PC-3 (cell line): ENCODE measurements around the gene PDGFRA. TPM values are rescaled to one million over a fixed set of nuclear protein-coding genes. Genes with fewer than 3 reads are reported as not detected.
"Not testable (repeated sequence)": the region's sequence is repeated elsewhere in the genome, so short reads cannot be mapped to it uniquely, and the experiment has no call there.

Source experiments
- ATAC-seq: fragments of 200-7000 bp; cut with Tn5 transposase; 2 replicates; pipeline ENCODE4 v1.9.1; 2020; ENCODE audit warnings: mild to moderate bottlenecking, moderate library complexity
- BruUV-seq: library from RNA; stranded (reverse); fragments of 400-500 nt; replicated peaks from 2 replicates; lab custom pipeline; 2021; lab: Mats Ljungman, UMichigan
- CTCF ChIA-PET: fragments of 300-600 bp; sonication (Branson Sonifier 250); formaldehyde crosslinking; loops from one replicate; lab custom pipeline; 2022; ENCODE audit warnings: antibody characterized with exemption; lab: Charles Lee
- POLR2A ChIA-PET: fragments of 300-600 bp; sonication (Branson Sonifier 250); formaldehyde crosslinking; loops from one replicate; lab custom pipeline; 2022; ENCODE audit warnings: antibody characterized with exemption; ENCODE audit not compliant: unreplicated experiment; lab: Charles Lee
- DNase-seq: peaks from one replicate; pipeline ENCODE4 v3.0.0-alpha.2; 2015
- H2AFZ ChIP-seq: fragments of 300-600 bp; sonication (generic); 2 replicates; pipeline ENCODE4 v1.6.0; 2016; ENCODE audit warnings: antibody characterized with exemption, low read length
- H3F3A ChIP-seq: fragments of 300-600 bp; sonication (generic); one replicate; pipeline ENCODE4 v1.6.0; 2017; ENCODE audit warnings: antibody characterized with exemption, low read length, control low read depth, mild to moderate bottlenecking; ENCODE audit not compliant: unreplicated experiment
- H3K27ac ChIP-seq: fragments of 300-600 bp; sonication (generic); 2 replicates; pipeline ENCODE4 v1.5.1; 2016; ENCODE audit warnings: mild to moderate bottlenecking, low read length
- H3K27me3 ChIP-seq: fragments of 300-600 bp; sonication (generic); 2 replicates; pipeline ENCODE4 v1.6.1; 2016; ENCODE audit warnings: low read length, mixed read lengths
- H3K36me3 ChIP-seq: fragments of 300-600 bp; sonication (generic); 2 replicates; pipeline ENCODE4 v1.6.1; 2016; ENCODE audit warnings: low read depth, mixed run types, low read length, mixed read lengths
- H3K4me1 ChIP-seq: fragments of 300-600 bp; sonication (generic); 2 replicates; pipeline ENCODE4 v1.5.1; 2016; ENCODE audit warnings: low read length; ENCODE audit not compliant: insufficient read depth
- H3K4me2 ChIP-seq: fragments of 300-600 bp; sonication (generic); 2 replicates; pipeline ENCODE4 v1.6.0; 2016; ENCODE audit warnings: low read length
- H3K4me3 ChIP-seq: fragments of 300-600 bp; sonication (generic); 2 replicates; pipeline ENCODE4 v1.5.1; 2016; ENCODE audit warnings: mild to moderate bottlenecking, low read length, mixed read lengths
- H3K79me2 ChIP-seq: fragments of 300-600 bp; sonication (generic); 2 replicates; pipeline ENCODE4 v1.6.1; 2017; ENCODE audit warnings: low read length, mixed read lengths
- H3K9ac ChIP-seq: fragments of 300-600 bp; sonication (generic); 2 replicates; pipeline ENCODE4 v1.6.0; 2016; ENCODE audit warnings: mild to moderate bottlenecking, low read length
- H3K9me2 ChIP-seq: fragments of 300-600 bp; sonication (generic); replicated peaks from 2 replicates; pipeline ENCODE4 v1.6.1; 2016; ENCODE audit warnings: mixed run types, low read length, mixed read lengths
- H3K9me3 ChIP-seq: fragments of 300-600 bp; sonication (generic); 2 replicates; pipeline ENCODE4 v1.6.1; 2016; ENCODE audit warnings: low read length, mixed read lengths
- H4K20me1 ChIP-seq: fragments of 300-600 bp; sonication (generic); 2 replicates; pipeline ENCODE4 v1.6.1; 2016; ENCODE audit warnings: low read length, mixed read lengths
- EZH2 ChIP-seq: fragments of 300-600 bp; sonication (generic); IDR thresholded peaks from one replicate; pipeline ENCODE4 v1.6.1; 2017; ENCODE audit warnings: antibody characterized with exemption, mild to moderate bottlenecking, low read length; ENCODE audit not compliant: unreplicated experiment
- EZH2phosphoT487 ChIP-seq: fragments of 300-600 bp; sonication (generic); IDR thresholded peaks from 2 replicates; pipeline ENCODE4 v1.6.1; 2018; ENCODE audit warnings: mild to moderate bottlenecking, antibody characterized with exemption, low read length, borderline replicate concordance
- intact Hi-C: fragments of 100-400 bp; cut with micrococcal nuclease; formaldehyde crosslinking; loops from 2 replicates; pipeline ENCODE4 v1.9.0; 2023
- total RNA-seq: library from RNA; depleted of rRNA; stranded (reverse); fragments of >200 nt; gene quantifications from 2 replicates; pipeline ENCODE4 v1.2.3, GENCODE V29; 2014
- TF ChIP-seq, protein P1 (sequence below): fragments of 300-600 bp; sonication (generic); conservative IDR thresholded peaks from 2 replicates; pipeline ENCODE4 v1.5.1; 2017; ENCODE audit warnings: antibody characterized with exemption, low read depth, mild to moderate bottlenecking, low read length

PDGFRA gene
- total RNA-seq, 1 experiment from 2014 or later, result 1.1 TPM

DNA sequence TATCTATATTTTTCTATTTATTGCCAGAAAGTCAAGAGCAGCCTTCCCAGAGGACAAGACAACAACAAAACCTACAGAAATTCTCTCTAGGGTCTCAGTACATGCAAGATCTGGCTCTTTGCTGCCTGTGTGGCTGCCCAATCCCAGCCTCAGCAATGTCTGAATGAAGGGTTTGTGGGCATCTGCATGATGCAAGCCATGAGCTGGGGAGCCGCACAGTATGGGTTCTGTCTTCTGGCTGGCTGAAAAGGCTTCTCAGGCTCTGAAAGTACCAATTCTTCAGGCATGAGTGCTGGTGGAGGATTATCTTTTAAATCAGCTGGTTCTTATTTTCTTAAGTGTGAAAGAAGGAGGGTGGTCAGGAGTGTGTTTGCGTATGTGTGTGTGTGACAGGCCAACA lies 104.6 kb downstream of the PDGFRA start:
- Histone ChIP-seq H3K27ac (no peak overlapping the region), H3K4me1 (no peaks in the 10 kb centered on the region), H3K9me3 (no peaks in the 10 kb centered on the region), H4K20me1 (no peaks in the 10 kb centered on the region), H3K9me2 (no peaks in the 10 kb centered on the region), H3K4me3 (no peak overlapping the region), H3K27me3 (peaks cover 69% of the 10 kb centered on the region), H3K9ac (no peak overlapping the region), H2AFZ (no peak overlapping the region), H3F3A (no peaks in the 10 kb centered on the region), H3K36me3 (no peaks in the 10 kb centered on the region), H3K4me2 (no peak overlapping the region), H3K79me2 (no peaks in the 10 kb centered on the region)
- ChIA-PET POLR2A (no interaction called here), CTCF (no interaction called here)
- intact Hi-C loops, result no loop called here
- DNase-seq (no peak), ATAC-seq (no peak)
- no peak for TF ChIP-seq EZH2
- TF ChIP-seq, protein P1, sequence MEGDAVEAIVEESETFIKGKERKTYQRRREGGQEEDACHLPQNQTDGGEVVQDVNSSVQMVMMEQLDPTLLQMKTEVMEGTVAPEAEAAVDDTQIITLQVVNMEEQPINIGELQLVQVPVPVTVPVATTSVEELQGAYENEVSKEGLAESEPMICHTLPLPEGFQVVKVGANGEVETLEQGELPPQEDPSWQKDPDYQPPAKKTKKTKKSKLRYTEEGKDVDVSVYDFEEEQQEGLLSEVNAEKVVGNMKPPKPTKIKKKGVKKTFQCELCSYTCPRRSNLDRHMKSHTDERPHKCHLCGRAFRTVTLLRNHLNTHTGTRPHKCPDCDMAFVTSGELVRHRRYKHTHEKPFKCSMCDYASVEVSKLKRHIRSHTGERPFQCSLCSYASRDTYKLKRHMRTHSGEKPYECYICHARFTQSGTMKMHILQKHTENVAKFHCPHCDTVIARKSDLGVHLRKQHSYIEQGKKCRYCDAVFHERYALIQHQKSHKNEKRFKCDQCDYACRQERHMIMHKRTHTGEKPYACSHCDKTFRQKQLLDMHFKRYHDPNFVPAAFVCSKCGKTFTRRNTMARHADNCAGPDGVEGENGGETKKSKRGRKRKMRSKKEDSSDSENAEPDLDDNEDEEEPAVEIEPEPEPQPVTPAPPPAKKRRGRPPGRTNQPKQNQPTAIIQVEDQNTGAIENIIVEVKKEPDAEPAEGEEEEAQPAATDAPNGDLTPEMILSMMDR, result no peak
- TF ChIP-seq EZH2phosphoT487, result no peak
- BruUV-seq, result no TSS peak

DNA sequence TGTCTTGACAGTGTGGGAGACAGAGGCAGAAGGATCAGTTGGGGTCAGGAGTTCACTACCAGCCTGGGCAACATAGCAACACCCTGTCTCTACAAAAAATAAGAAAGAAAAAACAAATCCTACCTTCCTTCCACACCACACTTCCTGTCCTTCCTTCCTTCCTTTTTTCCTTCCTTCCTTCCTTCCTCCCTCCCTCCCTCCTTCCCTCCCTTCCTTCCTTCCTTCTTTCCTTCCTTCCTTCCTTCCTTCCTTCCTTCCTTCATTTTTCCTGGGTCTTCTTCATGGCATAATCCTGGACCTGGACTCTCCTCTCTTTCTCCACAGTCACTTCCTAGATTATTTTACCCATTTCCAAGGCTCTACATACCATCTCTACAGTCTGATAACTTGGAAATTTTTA lies 105.7 kb downstream of the PDGFRA start:
- DNase-seq, ATAC-seq, H3K4me2 ChIP-seq, H3K9me3 ChIP-seq, H3K36me3 ChIP-seq, H3K9ac ChIP-seq, BruUV-seq, POLR2A ChIA-PET, H3K4me3 ChIP-seq, H3K79me2 ChIP-seq, H3K27ac ChIP-seq, H4K20me1 ChIP-seq, H3F3A ChIP-seq, H3K9me2 ChIP-seq, H2AFZ ChIP-seq, H3K4me1 ChIP-seq, CTCF ChIA-PET, intact Hi-C loops: not testable (repeated sequence)
- H3K27me3 ChIP-seq, result peaks cover 74% of the 10 kb centered on the region

- no peak overlapping the region for H3K9ac ChIP-seq
- H3K36me3 ChIP-seq, result no peaks in the 10 kb centered on the region
- no TSS peak for BruUV-seq
- DNase-seq (no peak), ATAC-seq (no peak)
- ChIA-PET POLR2A (no interaction called here), CTCF (no interaction called here)
- no peak overlapping the region for H2AFZ ChIP-seq
- peaks cover 82% of the 10 kb centered on the region for H3K27me3 ChIP-seq
- no peaks in the 10 kb centered on the region for H3K9me3 ChIP-seq
- no peaks in the 10 kb centered on the region for H4K20me1 ChIP-seq
- intact Hi-C loops, result no loop called here
- no peak overlapping the region for H3K4me3 ChIP-seq
- no peak overlapping the region for H3K27ac ChIP-seq
- no peaks in the 10 kb centered on the region for H3F3A ChIP-seq
- H3K4me1 ChIP-seq, result no peaks in the 10 kb centered on the region
- TF ChIP-seq EZH2 (no peak), EZH2phosphoT487 (no peak)
- TF ChIP-seq, protein P1, result no peak
- H3K4me2 ChIP-seq, result no peak overlapping the region
- no peaks in the 10 kb centered on the region for H3K9me2 ChIP-seq
- H3K79me2 ChIP-seq, result no peaks in the 10 kb centered on the region
These were observed 107.9 kb downstream of the PDGFRA start for GRCh38 chr4:54337009-54337408.

DNA sequence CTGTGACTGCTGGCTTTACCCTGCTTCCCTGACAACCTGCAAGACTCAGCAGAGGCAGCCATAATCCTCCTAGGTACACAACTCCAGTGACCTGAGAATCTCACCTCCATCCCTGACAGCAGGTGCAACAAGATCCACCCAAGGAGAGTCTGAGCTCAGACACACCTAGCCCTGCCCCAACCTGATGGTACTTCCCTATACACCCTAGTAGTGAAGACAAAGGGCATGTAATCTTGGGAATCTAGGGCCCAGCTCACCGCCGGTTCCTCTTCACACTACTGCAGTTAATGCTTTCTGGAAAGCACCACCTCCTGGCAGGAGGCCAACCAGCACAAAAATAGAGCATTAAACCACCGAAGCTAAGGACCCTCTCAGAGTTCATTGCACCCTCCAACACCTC lies 113.0 kb downstream of the PDGFRA start:
- H3K27me3 ChIP-seq, result peaks cover 77% of the 10 kb centered on the region
- H3K9me3 ChIP-seq, intact Hi-C loops, H3K27ac ChIP-seq, H3K4me3 ChIP-seq, POLR2A ChIA-PET, H4K20me1 ChIP-seq, H3K79me2 ChIP-seq, H3F3A ChIP-seq, H3K9me2 ChIP-seq, H2AFZ ChIP-seq, H3K36me3 ChIP-seq, CTCF ChIA-PET, DNase-seq, H3K9ac ChIP-seq, BruUV-seq, ATAC-seq, H3K4me2 ChIP-seq, H3K4me1 ChIP-seq: not testable (repeated sequence)
